GM19193 (cell line): ENCODE results near the gene THEM4.

Experiments
- POLR2A ChIP-seq: IDR thresholded peaks from 4 replicates; pipeline ENCODE4 v1.6.1; 2011; ENCODE audit not compliant: insufficient read depth, insufficient read length; ENCODE audit errors: extremely low read depth

The THEM4 gene

DNA sequence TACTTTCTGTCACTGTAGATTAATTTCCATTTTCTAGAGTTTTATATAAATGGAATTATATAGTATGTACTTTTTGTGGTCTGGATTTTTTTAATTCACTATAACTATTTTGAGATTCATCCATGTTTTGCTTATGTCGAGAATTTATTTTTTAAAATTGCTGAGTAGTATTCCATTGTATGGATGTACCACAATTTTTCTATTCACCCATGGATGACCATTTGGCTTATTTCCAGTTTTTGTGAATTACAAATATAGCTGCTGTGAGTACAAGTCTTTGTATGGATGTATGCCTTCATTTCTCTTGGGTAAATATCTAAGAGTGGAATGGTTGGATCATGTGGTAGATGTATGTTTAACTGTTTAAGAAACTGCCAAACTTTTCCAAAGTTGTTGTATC lies 3.7 kb upstream of the THEM4 start:
- TF ChIP-seq POLR2A, result no peak

- no peak for TF ChIP-seq POLR2A
These were observed 1.1 kb downstream of the THEM4 start for GRCh38 chr1:151908228-151908691.

DNA sequence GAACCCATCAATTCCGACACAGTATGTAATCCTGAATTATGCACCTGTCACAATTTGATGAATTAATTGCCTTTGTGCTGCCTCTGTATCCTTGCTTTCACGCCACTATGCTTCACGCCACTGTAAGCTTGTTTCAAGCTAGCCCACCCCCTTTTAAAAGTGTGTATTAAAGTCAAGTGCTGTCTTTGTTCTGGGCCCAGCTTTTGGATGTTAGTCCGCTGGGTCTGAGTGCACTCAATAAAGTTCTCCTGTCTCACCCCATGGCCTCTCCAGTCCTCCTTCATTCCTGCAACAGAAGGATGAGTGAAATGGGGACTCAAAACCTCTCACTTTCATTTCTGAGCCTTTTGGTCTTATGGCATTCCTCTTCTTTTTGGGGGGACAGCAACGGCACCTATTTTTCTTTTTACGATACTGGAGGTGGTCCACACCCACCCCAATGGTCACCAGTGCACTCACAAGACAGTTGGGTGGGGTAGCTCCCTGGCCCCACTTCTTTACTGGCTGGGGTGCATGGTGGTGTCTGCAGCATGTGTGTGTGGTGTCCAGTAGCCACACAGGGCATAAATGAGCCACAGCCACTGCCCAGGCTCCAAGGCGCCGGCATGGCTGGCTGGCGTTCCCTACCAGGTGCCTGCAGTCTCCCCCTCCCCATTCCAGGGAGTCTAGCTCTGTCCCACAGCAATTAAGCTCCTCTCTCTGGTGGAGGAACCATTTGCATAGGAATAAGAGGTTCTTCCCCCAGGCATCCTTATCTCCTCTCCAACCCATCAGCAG lies 1.8 kb downstream of the THEM4 start:
- TF ChIP-seq POLR2A, result no peak

DNA sequence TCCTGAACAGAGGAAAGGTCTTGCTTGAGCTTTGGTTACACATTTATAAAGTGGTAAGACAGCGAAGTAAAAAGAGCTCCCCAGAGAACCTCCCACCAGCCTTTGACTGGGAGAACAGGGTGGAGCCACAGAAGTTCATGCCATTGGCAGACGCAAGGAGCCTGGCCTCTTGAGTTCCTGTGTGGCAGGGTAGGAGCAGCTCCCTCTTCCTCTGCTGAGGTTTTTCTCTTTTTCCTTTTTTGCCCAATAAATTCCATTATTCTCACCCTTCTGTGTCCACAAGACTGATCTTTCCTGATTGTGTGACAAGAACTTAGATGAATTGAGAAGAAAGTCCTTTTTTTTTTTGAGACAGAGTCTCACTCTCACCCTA lies 4.3 kb downstream of the THEM4 start:
- TF ChIP-seq POLR2A, result no peak

DNA sequence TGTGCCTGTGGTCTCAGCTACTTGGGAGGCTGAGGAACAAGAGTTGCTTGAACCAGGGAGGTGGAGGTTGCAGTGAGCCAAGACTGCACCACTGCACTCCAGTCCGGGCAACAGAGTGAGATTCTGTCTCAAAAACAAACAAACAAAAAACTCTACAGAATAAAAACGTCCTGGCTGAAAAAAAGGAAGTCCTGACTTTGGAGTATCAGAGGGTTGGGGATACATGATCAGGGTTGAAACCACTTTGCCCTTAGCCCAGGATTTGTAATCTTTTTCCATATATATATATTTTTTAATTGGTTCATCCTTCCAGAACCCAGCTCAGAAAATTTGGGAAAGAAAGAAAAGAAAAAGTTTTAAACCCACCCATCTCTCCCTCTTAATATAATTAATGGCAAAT lies 6.5 kb downstream of the THEM4 start:
- no peak for TF ChIP-seq POLR2A

- TF ChIP-seq POLR2A, result no peak
These were observed 10.8 kb downstream of the THEM4 start for GRCh38 chr1:151898519-151898991.

DNA sequence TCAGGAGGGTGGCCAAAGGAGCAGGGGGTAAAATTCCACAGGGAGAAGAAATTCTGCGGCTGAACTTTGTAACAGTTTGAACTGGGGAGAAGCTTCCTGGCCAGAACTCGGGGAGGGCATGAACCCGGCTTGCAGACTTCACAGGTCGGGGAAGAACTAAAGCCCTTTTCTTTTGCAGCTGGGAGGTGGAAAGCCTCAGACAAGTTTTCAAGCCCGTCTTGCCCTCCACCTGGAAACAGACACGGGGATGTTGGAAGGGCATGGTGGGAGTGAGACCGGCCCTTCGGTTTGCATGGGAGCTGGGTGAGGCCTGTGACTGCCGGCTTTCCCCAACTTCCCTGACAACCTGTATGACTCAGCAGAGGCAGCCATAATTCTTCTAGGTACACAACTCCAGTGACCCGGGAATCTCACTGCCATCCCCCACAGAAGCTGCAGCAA lies 11.3 kb downstream of the THEM4 start:
- TF ChIP-seq POLR2A, result no peak

DNA sequence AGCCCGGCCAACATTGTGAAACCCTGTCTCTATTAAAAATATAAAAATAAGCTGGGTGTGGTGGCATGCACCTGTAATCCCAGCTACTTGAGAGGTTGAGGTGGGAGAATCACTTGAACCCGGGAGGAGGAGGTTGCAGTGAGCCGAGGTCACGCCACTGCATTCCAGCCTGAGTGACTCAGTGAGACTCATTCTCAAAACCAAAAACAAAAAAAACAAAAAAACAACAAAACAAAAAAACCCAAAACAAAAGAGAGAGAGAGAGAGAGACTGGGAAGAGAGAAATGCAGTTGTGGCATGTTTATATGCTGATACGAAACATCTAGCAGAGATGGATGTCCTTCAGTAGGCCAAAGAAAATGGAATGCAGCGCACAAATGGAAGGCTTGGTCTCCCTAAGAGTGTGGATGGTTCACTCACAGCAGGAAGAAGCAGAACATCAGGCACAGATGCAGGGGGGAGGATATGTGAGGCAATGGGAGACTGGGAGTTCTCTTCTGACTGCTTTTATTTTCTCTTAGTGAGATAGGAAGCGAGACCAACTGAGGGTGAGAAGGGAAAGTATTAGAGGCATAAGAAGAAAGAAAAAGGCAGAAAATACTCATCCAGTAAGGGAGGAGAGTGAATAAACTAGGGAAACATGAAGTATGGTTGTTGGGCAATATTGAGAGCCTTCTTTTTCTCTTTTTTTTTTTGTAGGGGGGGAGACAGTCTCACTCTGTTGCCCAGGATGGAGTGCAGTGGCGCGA lies 16.0 kb downstream of the THEM4 start:
- TF ChIP-seq POLR2A, result no peak

- no peak for TF ChIP-seq POLR2A
These were observed 17.1 kb downstream of the THEM4 start for GRCh38 chr1:151892190-151892589.

DNA sequence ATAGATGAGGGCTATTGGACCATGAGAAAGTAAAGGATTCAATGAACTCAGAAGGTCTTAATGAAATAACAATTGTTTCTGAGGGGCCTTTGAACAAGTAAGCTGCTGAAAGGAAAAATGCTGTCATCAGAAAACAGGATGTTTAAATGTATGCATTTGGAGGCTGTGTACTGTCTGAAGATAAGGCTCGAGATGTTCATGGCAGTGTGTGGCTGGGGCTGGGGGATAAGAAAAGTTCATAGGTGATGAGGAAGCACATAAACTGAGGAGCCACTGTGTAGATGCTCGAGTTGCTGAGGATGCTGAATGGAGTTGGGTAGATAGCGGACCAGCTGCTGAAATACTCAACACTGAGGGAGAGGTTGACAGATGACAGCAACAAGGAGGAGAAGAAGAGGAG lies 17.8 kb downstream of the THEM4 start:
- TF ChIP-seq POLR2A, result no peak

- no peak for TF ChIP-seq POLR2A
These were observed 20.2 kb downstream of the THEM4 start for GRCh38 chr1:151888972-151889570.

GRCh38 chr1:151887028-151887427 lies 22.3 kb downstream of the THEM4 start:
- TF ChIP-seq POLR2A, result no peak

- no peak for TF ChIP-seq POLR2A
These were observed 23.8 kb downstream of the THEM4 start for GRCh38 chr1:151885479-151885878.

DNA sequence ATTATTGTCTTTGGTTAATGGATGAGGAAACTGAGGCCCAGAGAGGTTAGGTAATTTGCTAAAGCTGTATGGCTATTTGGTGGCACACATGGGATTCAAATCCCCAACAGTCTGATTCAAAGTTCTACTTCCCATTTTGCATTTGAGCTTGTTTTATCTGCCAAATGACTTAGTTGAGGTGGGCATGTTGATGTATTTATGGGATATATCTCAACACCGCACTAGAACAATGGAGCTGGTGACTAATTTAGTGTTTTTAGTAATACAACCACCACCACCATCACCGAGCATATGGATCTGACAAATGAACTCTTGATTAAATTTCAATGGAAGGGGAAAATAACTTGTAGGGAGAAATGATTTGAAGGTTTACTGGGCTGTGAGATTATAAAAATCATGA lies 26.8 kb downstream of the THEM4 start:
- TF ChIP-seq POLR2A, result no peak

DNA sequence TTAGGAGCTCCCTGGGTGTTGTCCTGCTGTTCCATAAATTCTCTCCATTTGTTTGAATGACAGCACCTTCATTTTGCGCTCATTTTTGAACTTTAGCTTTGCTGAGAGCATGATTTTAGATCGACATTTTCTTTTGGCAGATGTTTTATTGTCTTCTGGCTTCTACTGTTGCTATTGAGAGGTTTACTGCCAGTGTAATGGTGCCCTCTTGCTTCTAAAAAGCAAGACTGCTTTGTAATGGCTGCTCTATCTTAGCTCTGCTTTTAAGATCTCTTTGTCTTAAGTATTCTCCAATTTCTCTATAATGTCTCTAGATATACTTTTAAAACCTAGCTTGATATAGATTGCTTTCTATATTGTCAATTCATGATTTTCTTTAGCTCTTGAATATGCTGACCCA lies 27.8 kb downstream of the THEM4 start:
- no peak for TF ChIP-seq POLR2A
